Lower leg skin (tissue), 3 donors: ENCODE measurements around the gene MMP24.

Experiments
- CTCF ChIP-seq, 3 donors: fragments of 450-650 bp; IDR thresholded peaks; one replicate each; pipeline ENCODE4 v1.5.1; 2016; ENCODE audit warnings: antibody characterized with exemption in 3 of 3, mild to moderate bottlenecking in 3 of 3, moderate library complexity in 2 of 3
- POLR2A ChIP-seq, 2 donors: fragments of 450-650 bp; IDR thresholded peaks; one replicate each; pipeline ENCODE4 v1.6.1; 2016 to 2017; ENCODE audit warnings: antibody characterized with exemption in 2 of 2, mild to moderate bottlenecking in 1 of 2, moderate library complexity in 1 of 2

- TF ChIP-seq POLR2A (IDR thresholded peaks at IDR 0.05) (no peak), CTCF (IDR thresholded peaks at IDR 0.05) (no peak)
These were observed 34.2 kb upstream of the MMP24 start for GRCh38 chr20:35192118-35192872.
